ENCODE measurements around the gene LHFPL3. TPM values are rescaled to one million over a fixed set of nuclear protein-coding genes. Genes with fewer than 3 reads are reported as not detected.

Gene LHFPL3
- total and polyA plus RNA-seq, 2 of the 13 experiments (the other 11 are each of a cell fraction or from before 2014, with no cell fraction given): not detected

DNA sequence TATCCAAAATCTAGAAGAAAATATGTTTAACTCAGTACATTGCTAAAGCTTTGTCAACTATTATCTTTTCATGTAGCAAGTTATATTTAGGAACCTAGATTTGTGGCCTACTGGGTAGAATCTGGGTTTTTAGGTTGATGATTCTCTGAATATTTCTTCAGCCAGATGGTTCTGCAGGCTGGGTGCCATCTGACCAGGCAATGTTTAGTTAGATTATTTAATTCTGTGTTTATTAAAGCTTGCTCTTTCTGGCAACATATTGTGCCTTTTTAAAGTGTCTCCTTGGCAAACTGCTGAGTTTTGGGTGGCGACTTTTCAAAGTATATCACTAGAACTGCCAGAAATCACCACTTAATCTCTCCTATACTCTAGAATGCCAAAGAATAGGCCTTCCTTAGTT is 114.1 kb downstream of the LHFPL3 start:
- Histone ChIP-seq H3K4me2 (ENCODE audit: low read depth, low read length) (no peak overlapping the region), H3K27ac (ENCODE audit: extremely low read length, insufficient read depth, low read length) (no peak overlapping the region), H3K79me2 (ENCODE audit: insufficient read depth, low read length) (no peaks in the 10 kb centered on the region), H3K9me3 (ENCODE audit: low read length) (no peaks in the 10 kb centered on the region), H2AFZ (ENCODE audit: low read length) (no peak overlapping the region), H3K4me1 (ENCODE audit: insufficient read depth, low read length) (no peaks in the 10 kb centered on the region), H3K9ac (ENCODE audit: insufficient read depth, low read depth, low read length) (no peak overlapping the region), H4K20me1 (ENCODE audit: insufficient read depth, low read length) (no peaks in the 10 kb centered on the region), H3K36me3 (replicated peaks in 1 of 2; ENCODE audit: control insufficient read depth in 1 of 2, insufficient read depth in 2 of 2, low read length in 2 of 2) (no peaks in the 10 kb centered on the region), H3K4me3 (replicated peaks in 1 of 3; ENCODE audit: insufficient read depth in 1 of 3, low read depth in 2 of 3, low read length in 3 of 3) (no peak overlapping the region), H3K27me3 (ENCODE audit: control insufficient read depth in 1 of 2, insufficient read depth in 2 of 2, low read length in 2 of 2) (no peaks in the 10 kb centered on the region)
- BruUV-seq (replicated peaks): no TSS peak
- TF ChIP-seq, protein P1, sequence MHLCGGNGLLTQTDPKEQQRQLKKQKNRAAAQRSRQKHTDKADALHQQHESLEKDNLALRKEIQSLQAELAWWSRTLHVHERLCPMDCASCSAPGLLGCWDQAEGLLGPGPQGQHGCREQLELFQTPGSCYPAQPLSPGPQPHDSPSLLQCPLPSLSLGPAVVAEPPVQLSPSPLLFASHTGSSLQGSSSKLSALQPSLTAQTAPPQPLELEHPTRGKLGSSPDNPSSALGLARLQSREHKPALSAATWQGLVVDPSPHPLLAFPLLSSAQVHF (CRISPR knock-in tag; IDR thresholded peaks at IDR 0.05): no peak
- FAIRE-seq (no peak), DNase-seq (ENCODE audit: low spot score) (no peak), ATAC-seq (no peak)
- 4% methylated on average over 1 of the region's 1 CpG for WGBS (ENCODE audit: low lambda C conversion rate)
- intact Hi-C loops (cut with micrococcal nuclease; ENCODE audit: unreplicated experiment) (no loop called here), in situ Hi-C loops (cut with HindIII; ENCODE audit: extremely low pct_ligation_motif_present, low pct_unique_long_range_greater_than_20kb) (no loop called here)
- CTCF ChIA-PET (ENCODE audit: low intra/inter-chr PET ratio, low total read pairs): no interaction called here
- POLR2A ChIA-PET: no interaction called here

DNA sequence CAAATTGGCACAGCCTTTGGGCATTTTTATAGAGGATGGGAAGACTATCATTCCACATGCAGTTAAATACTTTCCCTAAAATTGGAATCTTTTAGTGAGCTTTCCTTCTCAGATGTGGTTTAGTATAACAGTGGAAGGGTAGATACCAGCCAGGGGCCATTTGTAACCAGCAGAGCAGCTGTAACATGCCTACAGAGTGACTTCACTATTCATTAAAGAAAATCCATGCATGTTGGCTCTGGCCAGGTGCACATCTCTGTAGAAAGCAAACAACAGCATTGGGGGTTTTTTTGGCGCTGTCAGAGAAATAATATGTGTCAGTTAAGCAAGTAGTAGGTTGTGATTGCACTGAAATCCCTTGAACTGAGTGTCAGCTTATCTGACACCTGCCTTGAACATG is 115.6 kb downstream of the LHFPL3 start:
- Histone ChIP-seq H3K4me3 (replicated peaks in 1 of 3; ENCODE audit: insufficient read depth in 1 of 3, low read depth in 2 of 3, low read length in 3 of 3) (no peak overlapping the region), H3K36me3 (replicated peaks in 1 of 2; ENCODE audit: control insufficient read depth in 1 of 2, insufficient read depth in 2 of 2, low read length in 2 of 2) (no peaks in the 10 kb centered on the region), H3K4me2 (ENCODE audit: low read depth, low read length) (no peak overlapping the region), H3K27me3 (ENCODE audit: control insufficient read depth in 1 of 2, insufficient read depth in 2 of 2, low read length in 2 of 2) (no peaks in the 10 kb centered on the region), H3K79me2 (ENCODE audit: insufficient read depth, low read length) (no peaks in the 10 kb centered on the region), H2AFZ (ENCODE audit: low read length) (no peak overlapping the region), H3K9ac (ENCODE audit: insufficient read depth, low read depth, low read length) (no peak overlapping the region), H4K20me1 (ENCODE audit: insufficient read depth, low read length) (no peaks in the 10 kb centered on the region), H3K27ac (ENCODE audit: extremely low read length, insufficient read depth, low read length) (no peak overlapping the region), H3K4me1 (ENCODE audit: insufficient read depth, low read length) (no peaks in the 10 kb centered on the region), H3K9me3 (ENCODE audit: low read length) (no peaks in the 10 kb centered on the region)
- ATAC-seq (no peak), FAIRE-seq (no peak), DNase-seq (ENCODE audit: low spot score) (no peak)
- intact Hi-C loops (cut with micrococcal nuclease; ENCODE audit: unreplicated experiment) (no loop called here), in situ Hi-C loops (cut with HindIII; ENCODE audit: extremely low pct_ligation_motif_present, low pct_unique_long_range_greater_than_20kb) (no loop called here)
- TF ChIP-seq PAX8 (CRISPR knock-in tag; IDR thresholded peaks at IDR 0.05; ENCODE audit: borderline replicate concordance): no peak
- TF ChIP-seq, protein P2, sequence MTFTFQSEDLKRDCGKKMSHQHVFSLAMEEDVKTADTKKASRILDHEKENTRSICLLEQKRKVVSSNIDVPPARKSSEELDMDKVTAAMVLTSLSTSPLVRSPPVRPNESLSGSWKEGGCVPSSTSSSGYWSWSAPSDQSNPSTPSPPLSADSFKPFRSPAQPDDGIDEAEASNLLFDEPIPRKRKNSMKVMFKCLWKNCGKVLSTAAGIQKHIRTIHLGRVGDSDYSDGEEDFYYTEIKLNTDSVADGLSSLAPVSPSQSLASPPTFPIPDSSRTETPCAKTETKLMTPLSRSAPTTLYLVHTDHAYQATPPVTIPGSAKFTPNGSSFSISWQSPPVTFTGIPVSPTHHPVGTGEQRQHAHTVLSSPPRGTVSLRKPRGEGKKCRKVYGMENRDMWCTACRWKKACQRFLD (CRISPR knock-in tag; IDR thresholded peaks at IDR 0.05; ENCODE audit: borderline replicate concordance): no peak
- BruUV-seq (replicated peaks): no TSS peak
- WGBS (ENCODE audit: low lambda C conversion rate): 0% methylated on average over 1 of the region's 1 CpG
- ChIA-PET POLR2A (no interaction called here), CTCF (ENCODE audit: low intra/inter-chr PET ratio, low total read pairs) (no interaction called here)
